Coronary artery (tissue), 2 donors: Measurements from ENCODE around the gene JDP2.

ENCODE experiments used
- DNase-seq: peaks from one replicate; pipeline ENCODE4 v3.0.0-alpha.2; 2017; ENCODE audit warnings: low spot score
- H3K27ac ChIP-seq, 2 donors: fragments of 200-600 bp; sonication (generic); one replicate each; pipeline ENCODE4 v1.5.1; 2016 to 2019
- H3K4me3 ChIP-seq: fragments of 200-600 bp; sonication (generic); 2 replicates; pipeline ENCODE4 v1.5.1; 2016; ENCODE audit warnings: mild to moderate bottlenecking, moderate library complexity
- TF ChIP-seq, protein P1 (sequence below): fragments of 200-600 bp; sonication (generic); IDR thresholded peaks from one replicate; pipeline ENCODE4 v1.5.1; 2019; ENCODE audit warnings: antibody characterized with exemption

JDP2 gene

DNA sequence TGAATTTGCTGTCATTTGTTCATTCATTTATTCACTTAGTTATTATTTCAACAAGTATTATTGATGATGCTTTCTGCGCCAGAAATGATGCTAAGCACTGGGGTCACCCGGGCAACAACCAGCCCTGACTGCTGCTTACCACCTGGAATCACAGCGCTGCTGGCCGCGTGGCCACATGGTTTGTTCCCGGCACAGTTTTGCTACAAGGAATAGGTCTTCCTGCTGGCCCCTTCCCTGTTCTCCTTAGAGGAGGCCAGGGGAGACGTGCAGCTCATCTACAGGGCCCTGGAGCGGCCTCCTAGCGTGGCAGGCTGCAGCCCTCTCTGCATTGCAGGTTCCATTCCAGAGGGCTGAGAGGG lies 7.0 kb downstream of the JDP2 start:
- Histone ChIP-seq H3K4me3 (no peak overlapping the region), H3K27ac (no peak overlapping the region)
- DNase-seq: no peak
- TF ChIP-seq, protein P1, sequence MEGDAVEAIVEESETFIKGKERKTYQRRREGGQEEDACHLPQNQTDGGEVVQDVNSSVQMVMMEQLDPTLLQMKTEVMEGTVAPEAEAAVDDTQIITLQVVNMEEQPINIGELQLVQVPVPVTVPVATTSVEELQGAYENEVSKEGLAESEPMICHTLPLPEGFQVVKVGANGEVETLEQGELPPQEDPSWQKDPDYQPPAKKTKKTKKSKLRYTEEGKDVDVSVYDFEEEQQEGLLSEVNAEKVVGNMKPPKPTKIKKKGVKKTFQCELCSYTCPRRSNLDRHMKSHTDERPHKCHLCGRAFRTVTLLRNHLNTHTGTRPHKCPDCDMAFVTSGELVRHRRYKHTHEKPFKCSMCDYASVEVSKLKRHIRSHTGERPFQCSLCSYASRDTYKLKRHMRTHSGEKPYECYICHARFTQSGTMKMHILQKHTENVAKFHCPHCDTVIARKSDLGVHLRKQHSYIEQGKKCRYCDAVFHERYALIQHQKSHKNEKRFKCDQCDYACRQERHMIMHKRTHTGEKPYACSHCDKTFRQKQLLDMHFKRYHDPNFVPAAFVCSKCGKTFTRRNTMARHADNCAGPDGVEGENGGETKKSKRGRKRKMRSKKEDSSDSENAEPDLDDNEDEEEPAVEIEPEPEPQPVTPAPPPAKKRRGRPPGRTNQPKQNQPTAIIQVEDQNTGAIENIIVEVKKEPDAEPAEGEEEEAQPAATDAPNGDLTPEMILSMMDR: no peak

DNA sequence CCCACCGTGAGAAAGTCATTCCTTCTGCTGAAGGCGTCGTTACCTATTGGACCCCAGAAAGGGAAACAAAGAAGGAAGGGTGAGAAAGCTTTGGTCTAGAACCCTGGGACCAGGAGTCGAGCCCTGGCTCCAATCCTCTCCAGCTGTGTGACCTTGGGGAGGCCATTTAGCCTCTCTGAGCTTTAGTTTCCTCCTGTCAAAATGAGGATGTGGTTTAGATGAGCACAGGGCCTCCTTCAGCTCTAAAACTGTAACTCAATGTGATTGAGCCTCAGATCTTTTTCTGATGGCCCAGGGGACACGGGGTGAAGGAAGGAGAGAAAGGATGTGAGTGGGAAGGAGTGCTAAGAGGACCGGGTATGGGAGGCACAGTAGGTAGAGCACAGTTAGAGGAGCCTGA lies 7.7 kb downstream of the JDP2 start:
- Histone ChIP-seq H3K4me3 (no peak overlapping the region), H3K27ac (no peak overlapping the region)
- TF ChIP-seq, protein P1: no peak
- DNase-seq: no peak

DNA sequence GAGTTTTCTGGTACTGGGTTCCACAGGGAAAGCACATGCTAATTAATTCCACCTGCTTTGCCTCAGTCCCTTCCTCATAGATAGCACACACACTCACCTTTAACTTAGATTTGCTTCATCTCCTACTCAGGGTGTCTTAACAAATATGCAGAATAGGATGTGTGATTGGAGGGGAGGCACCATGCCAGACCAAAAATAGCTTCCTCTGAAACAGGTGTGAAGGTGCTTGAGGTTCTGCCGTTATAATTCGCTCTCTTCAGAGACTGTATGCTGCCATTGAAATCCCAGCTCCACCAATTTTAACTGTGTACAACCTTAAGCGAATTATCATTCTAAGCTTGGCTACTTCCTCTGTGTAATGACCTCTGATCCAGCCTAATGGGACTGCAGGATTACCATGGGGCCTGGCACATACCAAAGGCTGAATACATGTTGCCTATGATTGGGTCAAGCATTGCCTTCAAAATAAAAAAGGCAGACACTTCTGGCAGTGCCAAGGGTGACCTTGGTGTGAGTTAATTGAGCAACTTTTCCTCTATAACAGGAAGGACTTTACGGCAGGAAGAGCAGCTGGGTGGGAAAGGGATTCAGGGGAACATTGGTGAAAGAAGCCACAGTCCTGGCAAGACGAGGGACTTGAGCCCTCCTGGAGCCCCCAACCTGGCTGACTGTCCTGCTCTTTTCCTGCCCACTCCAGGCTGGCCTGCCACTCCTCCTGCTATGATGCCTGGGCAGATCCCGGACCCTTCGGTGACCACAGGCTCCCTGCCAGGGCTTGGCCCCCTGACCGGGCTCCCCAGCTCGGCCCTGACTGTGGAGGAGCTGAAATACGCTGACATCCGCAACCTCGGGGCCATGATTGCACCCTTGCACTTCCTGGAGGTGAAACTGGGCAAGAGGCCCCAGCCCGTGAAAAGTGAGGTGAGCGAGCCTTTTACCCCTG lies 9.7 kb downstream of the JDP2 start:
- TF ChIP-seq, protein P1: no peak
- DNase-seq: peak; percentile 72
- Histone ChIP-seq H3K27ac (peak overlapping the region in 1 of 2 donors; percentile 45), H3K4me3 (no peak overlapping the region)

DNA sequence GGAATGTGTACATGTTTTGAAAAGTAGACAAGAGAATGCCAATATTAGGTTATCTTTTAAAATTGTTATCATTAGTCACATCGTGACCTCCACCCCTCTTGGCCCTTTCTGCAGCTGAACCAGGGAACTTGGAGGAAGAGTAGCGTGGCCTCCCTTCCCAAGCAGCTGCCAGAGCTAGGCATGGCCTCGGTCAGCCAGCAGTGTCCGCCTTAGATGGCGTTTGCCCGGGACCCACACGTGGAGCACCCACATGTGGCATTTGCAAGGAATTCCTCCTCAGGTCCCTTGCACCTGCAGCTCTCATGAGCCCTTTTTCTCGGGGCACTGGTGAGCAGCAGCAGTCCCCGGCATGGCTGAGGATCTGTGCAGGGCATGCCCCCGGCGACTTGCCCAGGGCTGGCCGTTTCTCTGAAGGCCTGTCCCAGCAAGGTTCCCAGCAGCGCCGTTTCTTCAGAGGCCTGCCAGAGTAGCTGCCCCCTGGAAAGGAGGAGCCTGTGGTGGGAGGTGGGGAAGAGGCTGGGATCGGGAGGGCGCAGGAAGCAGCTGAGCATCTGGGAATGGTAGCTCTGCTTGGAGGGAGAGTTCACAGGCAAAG lies 10.8 kb downstream of the JDP2 start:
- TF ChIP-seq, protein P1: no peak
- Histone ChIP-seq H3K27ac (no peak overlapping the region), H3K4me3 (no peak overlapping the region)
- peak; percentile 62 for DNase-seq

DNA sequence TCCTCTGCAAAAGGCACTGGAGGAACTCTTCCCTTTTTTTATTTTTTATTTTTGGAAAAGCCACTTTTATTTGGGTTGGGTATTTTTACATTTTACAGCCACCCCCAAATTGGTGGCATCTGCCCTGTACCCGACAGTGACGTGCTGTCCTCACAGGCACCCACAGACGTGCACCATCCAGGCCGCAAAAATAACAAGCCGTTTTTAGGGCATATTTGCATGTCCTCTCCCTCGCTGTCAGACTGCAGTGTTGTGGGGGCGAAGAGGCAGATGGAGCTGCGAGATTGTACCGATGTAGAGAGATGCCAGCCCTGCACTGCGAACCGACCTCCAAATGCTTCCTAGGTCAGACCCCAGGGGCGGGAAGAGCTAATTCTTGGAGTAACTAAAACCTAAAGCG lies 12.2 kb downstream of the JDP2 start:
- Histone ChIP-seq H3K4me3 (no peak overlapping the region), H3K27ac (no peak overlapping the region)
- TF ChIP-seq, protein P1: no peak
- DNase-seq: peak; percentile 71

DNA sequence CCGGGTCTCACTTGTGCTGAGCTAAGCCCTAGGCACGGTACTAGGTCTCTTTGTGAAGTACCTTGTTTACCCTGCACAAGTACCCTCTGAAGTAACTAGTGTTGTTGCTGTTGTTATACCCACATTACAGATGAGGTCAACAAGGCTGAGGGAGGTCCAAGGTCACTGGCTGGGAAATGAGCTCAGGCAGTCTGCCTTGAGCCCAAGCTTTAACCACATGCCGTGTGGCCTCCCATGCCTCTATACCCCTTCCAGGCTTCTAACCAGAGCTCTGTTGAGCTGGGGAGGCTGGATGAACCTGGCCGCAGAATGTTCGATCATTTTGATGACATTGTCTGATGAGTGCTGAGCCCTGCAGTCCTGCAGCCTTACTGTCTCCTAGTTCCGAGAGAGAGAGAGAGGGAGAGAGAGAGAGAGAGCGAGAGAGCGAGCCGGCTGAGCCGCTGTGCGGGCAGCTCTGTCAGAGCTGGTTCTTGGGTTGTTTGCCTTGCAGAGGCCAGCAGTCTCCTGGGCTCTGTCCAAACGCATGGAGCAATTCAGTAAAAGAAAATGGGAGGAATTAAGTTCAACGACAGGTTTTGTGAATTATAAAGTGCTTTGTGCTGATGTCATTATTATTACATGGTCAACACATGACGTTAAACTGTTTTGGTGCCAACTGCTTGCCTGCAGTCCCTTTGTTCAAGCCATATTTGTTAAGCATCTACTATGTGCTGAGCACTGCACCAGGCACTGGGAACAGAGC lies 13.1 kb downstream of the JDP2 start:
- DNase-seq: no peak
- TF ChIP-seq, protein P1: no peak
- Histone ChIP-seq H3K27ac (peak overlapping the region in 1 of 2 donors; percentile 59), H3K4me3 (peak overlapping the region; percentile 31)
